SK-N-MC (cell line): ENCODE results near the gene UBXN11.

Experiments
- DNase-seq: peaks from one replicate; pipeline ENCODE4 v3.0.0-alpha.2; 2011; ENCODE audit warnings: low read depth, low spot score
- H3K27ac ChIP-seq: fragments of 200-600 bp; sonication (generic); 2 replicates; pipeline ENCODE4 v1.5.1; 2016; ENCODE audit warnings: mixed run types
- H3K36me3 ChIP-seq: fragments of 200-600 bp; sonication (generic); 2 replicates; pipeline ENCODE4 v1.6.1; 2017; ENCODE audit warnings: antibody characterized with exemption, low read length, mixed read lengths; ENCODE audit not compliant: insufficient read depth
- H3K4me3 ChIP-seq: fragments of 200-600 bp; sonication (generic); 2 replicates; pipeline ENCODE4 v1.5.1; 2016
- H3K9ac ChIP-seq: fragments of 200-600 bp; sonication (generic); 2 replicates; pipeline ENCODE4 v1.8.0; 2017; ENCODE audit warnings: mixed run types, mixed read lengths; ENCODE audit not compliant: insufficient read length
- H3K9me3 ChIP-seq: fragments of 200-600 bp; sonication (generic); 2 replicates; pipeline ENCODE4 v1.6.1; 2017; ENCODE audit warnings: low read depth, mild to moderate bottlenecking, antibody characterized with exemption, low read length, moderate library complexity, mixed read lengths
- EZH2 ChIP-seq: fragments of 200-600 bp; sonication (generic); IDR thresholded peaks from one replicate; pipeline ENCODE4 v1.6.1; 2017; ENCODE audit warnings: antibody characterized with exemption
- FOXP2 ChIP-seq: optimal IDR thresholded peaks from 2 replicates; pipeline ENCODE3; 2011; ENCODE audit warnings: mild to moderate bottlenecking, moderate library complexity; ENCODE audit not compliant: insufficient read depth; ENCODE audit errors: extremely low read length, control extremely low read depth
- POLR2AphosphoS5 ChIP-seq: IDR thresholded peaks from 2 replicates; pipeline ENCODE4 v1.6.1; 2012; ENCODE audit warnings: mild to moderate bottlenecking, low read depth, low read length, borderline replicate concordance

Gene UBXN11

GRCh38 chr1:26306290-26307229 is at the start of gene UBXN11:
Gene UBXN11, minus strand, starts transcription at chr1:26306636. Its CDS starts 3,753 bp downstream, at chr1:26302883.
- no peaks in the 10 kb centered on the region for H3K36me3 ChIP-seq
- no peaks in the 10 kb centered on the region for H3K9me3 ChIP-seq
- no peak within 1 kb of the TSS for H3K27ac ChIP-seq
- DNase-seq = peak; percentile 74
- H3K9ac ChIP-seq = peak within 1 kb of the TSS; percentile 82
- TF ChIP-seq FOXP2 = no peak
- TF ChIP-seq POLR2AphosphoS5 = peak; percentile 39; the same call in 1 of the 2 replicates
- no peak for TF ChIP-seq EZH2
- H3K4me3 ChIP-seq = peak within 1 kb of the TSS; percentile 89

- Histone ChIP-seq H3K9me3 (no peaks in the 10 kb centered on the region), H3K36me3 (no peaks in the 10 kb centered on the region), H3K27ac (no peak overlapping the region), H3K4me3 (no peak overlapping the region), H3K9ac (no peak overlapping the region)
- TF ChIP-seq EZH2 (no peak), FOXP2 (no peak), POLR2AphosphoS5 (no peak)
- DNase-seq = no peak
Measured at GRCh38 chr1:26356106-26356505, 49.7 kb upstream of the UBXN11 start.

GRCh38 chr1:26354972-26355371 is 48.5 kb upstream of the UBXN11 start:
- TF ChIP-seq EZH2 = no peak
- no peak for TF ChIP-seq FOXP2
- no peak for TF ChIP-seq POLR2AphosphoS5
- Histone ChIP-seq H3K9me3 (no peaks in the 10 kb centered on the region), H3K4me3 (no peak overlapping the region), H3K9ac (no peak overlapping the region), H3K36me3 (no peaks in the 10 kb centered on the region), H3K27ac (no peak overlapping the region)
- no peak for DNase-seq

- no peak within 1 kb of the TSS for H3K4me3 ChIP-seq
- no peaks in the 10 kb centered on the region for H3K9me3 ChIP-seq
- TF ChIP-seq POLR2AphosphoS5 = no peak
- no peak for TF ChIP-seq FOXP2
- TF ChIP-seq EZH2 = no peak
- H3K27ac ChIP-seq = no peak within 1 kb of the TSS
- no peaks in the 10 kb centered on the region for H3K36me3 ChIP-seq
- DNase-seq = no peak
- no peak within 1 kb of the TSS for H3K9ac ChIP-seq
Measured at GRCh38 chr1:26353976-26354820, 47.8 kb upstream of the UBXN11 start, which contains the start of gene CRYBG2. Gene CRYBG2, minus strand, starts transcription at chr1:26354130. Its CDS starts 7,473 bp downstream, at chr1:26346657.

- no peak overlapping the region for H3K27ac ChIP-seq
- no peak overlapping the region for H3K4me3 ChIP-seq
- H3K36me3 ChIP-seq = no peaks in the 10 kb centered on the region
- H3K9ac ChIP-seq = no peak overlapping the region
- no peak for DNase-seq
- no peak for TF ChIP-seq POLR2AphosphoS5
- TF ChIP-seq FOXP2 = no peak
- no peak for TF ChIP-seq EZH2
- no peaks in the 10 kb centered on the region for H3K9me3 ChIP-seq
Measured at GRCh38 chr1:26353210-26353859, 46.9 kb upstream of the UBXN11 start.

GRCh38 chr1:26352338-26352679 is 45.9 kb upstream of the UBXN11 start:
- Histone ChIP-seq H3K36me3 (no peaks in the 10 kb centered on the region), H3K27ac (no peak overlapping the region), H3K9ac (no peak overlapping the region), H3K4me3 (no peak overlapping the region), H3K9me3 (no peaks in the 10 kb centered on the region)
- no peak for TF ChIP-seq FOXP2
- no peak for TF ChIP-seq EZH2
- no peak for DNase-seq

GRCh38 chr1:26351590-26352337 is 45.3 kb upstream of the UBXN11 start:
- DNase-seq = no peak
- no peak overlapping the region for H3K27ac ChIP-seq
- H3K36me3 ChIP-seq = no peaks in the 10 kb centered on the region
- no peaks in the 10 kb centered on the region for H3K9me3 ChIP-seq
- no peak overlapping the region for H3K9ac ChIP-seq
- no peak overlapping the region for H3K4me3 ChIP-seq
- TF ChIP-seq POLR2AphosphoS5 = no peak
- TF ChIP-seq EZH2 = no peak
- no peak for TF ChIP-seq FOXP2
